Brain microvascular endothelial cell (primary cell): ENCODE measurements around the gene SMCO2.

Experiments used
- DNase-seq: peaks from one replicate; pipeline ENCODE4 v3.0.0-alpha.2; 2020
- H3K27ac ChIP-seq: fragments of 250-450 bp; sonication (Bioruptor Pico); 2 replicates; pipeline ENCODE4 v1.5.1; 2020; ENCODE audit warnings: mild to moderate bottlenecking, moderate library complexity
- H3K27me3 ChIP-seq: fragments of 250-450 bp; sonication (Bioruptor Pico); replicated peaks from 2 replicates; pipeline ENCODE4 v1.5.1; 2020; ENCODE audit warnings: mild to moderate bottlenecking
- H3K36me3 ChIP-seq: fragments of 250-450 bp; sonication (Bioruptor Pico); replicated peaks from 2 replicates; pipeline ENCODE4 v1.5.1; 2020; ENCODE audit warnings: mild to moderate bottlenecking
- H3K4me3 ChIP-seq: 2 replicates; pipeline ENCODE4 v1.5.1; 2011; ENCODE audit warnings: low read depth, mild to moderate bottlenecking, control low read depth, low read length, moderate library complexity
- CTCF ChIP-seq: IDR thresholded peaks from 2 replicates; pipeline ENCODE4 v1.5.1; 2011; ENCODE audit warnings: low read depth, mild to moderate bottlenecking, moderate library complexity, low read length, control low read depth, inconsistent platforms; ENCODE audit errors: missing control alignments
- in situ Hi-C: cut with HindIII; loops from 2 replicates; pipeline ENCODE4 v1.10.0; 2017; ENCODE audit warnings: low sequenced_read_pairs, low pct_ligation_motif_present

The SMCO2 gene

DNA sequence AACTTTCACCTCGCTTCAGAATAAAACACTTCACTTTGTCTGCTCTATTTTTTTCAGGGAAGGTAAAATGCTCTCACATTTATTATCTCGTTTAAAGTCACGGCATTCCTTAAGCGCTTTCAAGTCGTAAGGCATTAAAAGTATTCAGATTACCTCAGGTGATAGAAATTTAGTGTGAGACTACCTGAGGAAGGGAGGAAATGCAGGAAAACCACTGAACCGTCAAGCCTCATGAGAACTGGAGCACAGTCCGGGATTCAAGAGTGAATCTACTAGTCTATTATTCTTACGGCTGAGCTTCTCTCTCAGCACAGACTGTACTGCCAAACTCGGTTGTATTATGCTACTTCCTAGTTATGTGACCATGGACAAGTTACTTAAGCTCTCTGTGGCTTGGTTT is 69.1 kb downstream of the SMCO2 start:
- Histone ChIP-seq H3K4me3 (no peak overlapping the region), H3K36me3 (no peaks in the 10 kb centered on the region), H3K27ac (no peak overlapping the region), H3K27me3 (no peaks in the 10 kb centered on the region)
- in situ Hi-C loops = no loop called here
- no peak for DNase-seq
- no peak for TF ChIP-seq CTCF

GRCh38 chr12:27516625-27517024 is 70.1 kb downstream of the SMCO2 start:
- in situ Hi-C loops = no loop called here
- TF ChIP-seq CTCF = no peak
- H3K36me3 ChIP-seq = no peaks in the 10 kb centered on the region
- H3K4me3 ChIP-seq = no peak overlapping the region
- DNase-seq = no peak
- no peak overlapping the region for H3K27ac ChIP-seq
- H3K27me3 ChIP-seq = no peaks in the 10 kb centered on the region

DNA sequence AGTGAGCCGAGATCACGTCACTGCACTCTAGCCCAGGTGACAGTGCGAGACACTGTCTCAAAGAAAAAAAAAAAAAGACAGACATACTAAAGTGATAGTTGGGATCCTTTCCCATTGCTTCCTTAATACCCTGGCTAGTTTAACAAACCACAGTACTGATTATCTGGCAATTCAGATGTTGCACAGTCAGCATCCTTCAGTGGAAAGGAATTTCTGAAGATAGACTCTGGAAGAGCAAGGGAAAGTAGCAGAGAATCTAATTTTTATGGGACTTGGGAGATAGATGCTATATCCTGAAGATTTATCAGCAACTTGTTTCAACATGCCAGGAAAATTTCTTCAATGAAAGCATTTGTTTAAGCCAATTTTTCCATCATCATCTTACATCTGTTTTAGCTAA is 71.0 kb downstream of the SMCO2 start:
- no peak for TF ChIP-seq CTCF
- DNase-seq = no peak
- H3K4me3 ChIP-seq = no peak overlapping the region
- no peaks in the 10 kb centered on the region for H3K36me3 ChIP-seq
- no peaks in the 10 kb centered on the region for H3K27me3 ChIP-seq
- H3K27ac ChIP-seq = no peak overlapping the region
- in situ Hi-C loops = no loop called here

GRCh38 chr12:27517961-27518665 is 71.6 kb downstream of the SMCO2 start:
- Histone ChIP-seq H3K27ac (no peak overlapping the region), H3K27me3 (no peaks in the 10 kb centered on the region), H3K4me3 (no peak overlapping the region), H3K36me3 (no peaks in the 10 kb centered on the region)
- no peak for DNase-seq
- in situ Hi-C loops = no loop called here
- no peak for TF ChIP-seq CTCF

DNA sequence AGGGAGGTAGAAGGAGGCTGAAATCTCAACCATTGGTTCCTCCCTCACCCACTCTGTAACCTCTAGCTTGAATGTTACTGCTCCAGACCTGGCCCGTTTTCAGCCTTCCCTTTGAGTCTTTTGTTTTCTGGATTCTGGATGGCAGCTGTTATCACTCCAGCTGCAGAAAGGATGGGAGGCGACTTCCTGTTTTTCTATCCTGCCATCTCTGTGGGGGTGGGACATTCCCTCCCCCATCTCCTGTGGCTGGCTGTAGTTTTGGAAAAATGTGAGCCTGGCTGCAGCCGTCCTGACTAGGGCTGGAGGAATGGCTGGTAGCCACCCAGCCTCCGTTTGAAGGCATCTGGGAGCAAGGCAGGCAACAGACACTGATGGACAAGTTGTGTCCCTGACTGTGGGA is 74.5 kb downstream of the SMCO2 start:
- in situ Hi-C loops = no loop called here
- no peak for TF ChIP-seq CTCF
- H3K27me3 ChIP-seq = no peaks in the 10 kb centered on the region
- no peak overlapping the region for H3K4me3 ChIP-seq
- no peaks in the 10 kb centered on the region for H3K36me3 ChIP-seq
- no peak overlapping the region for H3K27ac ChIP-seq
- no peak for DNase-seq

DNA sequence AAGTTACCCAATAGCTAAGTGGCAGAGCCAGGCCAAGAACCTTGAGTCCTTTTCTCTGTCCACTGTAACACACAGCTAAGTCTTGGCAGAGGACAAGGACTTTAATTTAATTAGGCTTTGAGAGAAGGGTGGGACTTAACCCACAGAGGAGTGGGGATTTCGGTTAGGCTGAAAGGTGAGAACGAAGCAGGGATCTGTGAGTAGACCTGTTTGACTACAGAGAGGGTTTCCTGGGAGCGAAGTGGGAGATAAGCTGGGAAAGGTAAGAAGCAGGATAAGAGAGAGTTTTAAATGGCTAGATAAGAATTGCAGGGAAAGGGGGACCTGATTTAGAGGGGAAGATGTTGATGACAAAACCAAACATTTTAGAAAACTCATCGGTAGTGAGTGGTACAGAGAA is 75.4 kb downstream of the SMCO2 start:
- H3K4me3 ChIP-seq = no peak overlapping the region
- no peak for TF ChIP-seq CTCF
- no peaks in the 10 kb centered on the region for H3K27me3 ChIP-seq
- no peak for DNase-seq
- no peaks in the 10 kb centered on the region for H3K36me3 ChIP-seq
- in situ Hi-C loops = no loop called here
- no peak overlapping the region for H3K27ac ChIP-seq
